Measurements from ENCODE around the gene RNMT.
A peak's percentile ranks its signal among the peaks of the same experiment; 100 is the strongest.
"Not testable (repeated sequence)": the region's sequence is repeated elsewhere in the genome, so short reads cannot be mapped to it uniquely, and the experiment has no call there.

Gene RNMT

DNA sequence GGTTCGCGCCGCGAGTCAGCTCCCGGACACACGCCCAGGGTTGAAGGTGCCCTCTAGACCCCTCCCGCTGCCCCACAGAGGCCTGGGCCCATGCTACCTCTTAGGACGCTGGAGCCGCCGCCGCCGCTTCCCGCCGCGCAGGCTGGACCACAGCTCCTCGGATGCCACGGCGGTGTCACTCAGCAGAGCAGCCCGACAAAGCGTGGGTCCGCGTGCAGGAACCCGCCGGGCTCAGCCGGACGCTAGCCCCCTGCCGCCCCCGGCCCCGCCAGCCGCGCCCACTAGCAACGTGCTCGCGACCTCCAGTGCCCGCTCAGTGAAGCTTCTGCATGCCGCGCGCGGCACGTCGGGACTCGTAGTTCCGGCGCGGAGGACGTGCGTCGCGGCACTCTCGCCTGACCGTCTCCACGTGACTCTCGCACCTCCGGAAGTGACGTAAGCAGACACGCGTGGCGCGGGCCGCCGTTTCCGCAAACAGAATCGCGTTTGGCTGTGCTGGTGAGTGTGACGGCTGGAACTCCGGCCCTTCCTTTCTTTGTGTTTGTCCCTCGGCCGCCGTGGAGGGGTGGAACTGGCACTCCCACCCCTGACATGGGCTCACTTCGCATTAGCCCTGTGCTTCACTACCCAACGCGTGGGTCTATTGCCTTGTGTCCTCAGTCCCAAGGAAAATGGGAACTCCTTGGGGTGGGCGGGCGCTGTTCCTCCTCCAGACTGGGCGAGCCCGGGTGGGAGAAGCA is at the start of gene RNMT, which contains the start of gene FAM210A:
TSS of gene RNMT (plus strand) at position 442 of the 740 bp plus-strand sequence. CDS start 4,845 bp downstream, outside the sequence.
TSS of gene FAM210A (minus strand) at position 327 of the 740 bp plus-strand sequence. CDS start 44,481 bp downstream, outside the sequence.
- DNase-seq: peak; percentile 61

DNA sequence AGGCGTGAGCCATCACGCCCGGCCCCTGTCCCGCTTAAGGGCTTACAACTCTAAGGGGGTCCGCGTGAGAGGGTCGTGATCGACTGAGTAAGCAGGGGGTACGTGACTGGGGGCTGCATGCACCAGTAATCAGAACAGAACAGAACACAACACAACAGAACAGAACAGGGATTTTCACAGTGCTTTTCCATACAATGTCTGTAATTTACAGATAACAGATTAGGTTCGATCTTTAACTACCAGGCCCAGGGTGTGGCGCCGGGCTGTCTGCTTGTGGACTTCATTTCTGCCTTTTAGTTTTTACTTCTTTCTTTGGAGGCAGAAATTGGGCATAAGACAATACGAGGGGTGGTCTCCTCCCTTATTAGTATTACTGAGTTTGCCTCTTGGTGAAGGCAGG is 49.1 kb upstream of the RNMT start:
- not testable (repeated sequence) for DNase-seq

DNA sequence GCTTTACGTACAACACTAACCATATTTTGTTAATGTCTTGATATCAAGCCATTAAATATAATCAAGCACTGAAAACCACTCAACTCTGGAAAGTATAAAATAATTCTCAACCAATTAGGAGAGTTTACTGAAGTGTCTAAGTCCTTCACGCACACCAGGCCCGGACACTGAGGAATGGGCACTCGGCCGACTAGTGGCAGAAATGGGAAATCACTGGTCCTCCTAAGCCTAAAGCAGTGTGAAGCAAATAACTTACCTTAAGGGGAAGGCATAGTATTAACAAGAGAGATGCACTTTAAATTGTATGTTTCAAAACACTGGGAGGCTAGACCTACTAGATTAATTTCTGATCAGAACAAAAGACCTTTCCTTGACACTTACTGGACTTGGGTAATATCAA is 45.9 kb upstream of the RNMT start:
- DNase-seq: no peak

DNA sequence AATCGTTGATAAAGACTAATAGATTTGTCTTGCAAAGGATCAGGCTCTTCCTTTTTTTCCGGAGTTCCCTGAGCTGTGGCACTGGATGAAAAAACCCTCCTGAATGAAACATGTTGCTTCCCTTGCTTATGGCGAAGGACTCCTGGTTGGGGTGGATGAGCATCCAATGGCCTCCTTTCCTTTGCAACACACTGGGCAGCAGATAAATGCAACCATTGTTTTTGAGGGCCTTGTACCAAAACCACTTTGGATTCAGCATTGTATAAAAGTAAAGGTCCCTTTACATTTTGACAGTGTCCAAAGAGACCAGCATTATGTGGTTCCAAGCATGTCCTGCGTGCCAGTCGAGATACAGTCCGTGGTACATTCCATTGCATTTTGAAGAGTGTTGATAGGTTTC is 44.8 kb upstream of the RNMT start:
- no peak for DNase-seq

DNA sequence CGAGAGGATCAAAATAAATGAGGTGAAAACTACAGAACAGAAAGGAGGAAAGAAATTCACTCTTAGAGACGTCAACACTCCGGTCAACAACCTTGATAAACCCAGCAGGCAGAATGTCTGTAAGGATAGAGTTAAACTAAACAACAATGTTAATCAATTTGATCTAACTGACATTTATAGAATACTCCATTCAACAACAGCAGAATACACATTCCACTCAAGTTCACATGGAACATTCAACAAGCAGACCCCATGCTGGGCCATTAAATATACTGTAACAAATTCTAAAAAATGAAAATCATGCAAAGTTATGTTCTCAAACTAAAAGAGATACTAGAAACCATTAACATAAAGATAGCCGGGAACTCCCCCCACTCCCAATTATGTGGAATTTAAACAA is 41.9 kb upstream of the RNMT start:
- no peak for DNase-seq

DNA sequence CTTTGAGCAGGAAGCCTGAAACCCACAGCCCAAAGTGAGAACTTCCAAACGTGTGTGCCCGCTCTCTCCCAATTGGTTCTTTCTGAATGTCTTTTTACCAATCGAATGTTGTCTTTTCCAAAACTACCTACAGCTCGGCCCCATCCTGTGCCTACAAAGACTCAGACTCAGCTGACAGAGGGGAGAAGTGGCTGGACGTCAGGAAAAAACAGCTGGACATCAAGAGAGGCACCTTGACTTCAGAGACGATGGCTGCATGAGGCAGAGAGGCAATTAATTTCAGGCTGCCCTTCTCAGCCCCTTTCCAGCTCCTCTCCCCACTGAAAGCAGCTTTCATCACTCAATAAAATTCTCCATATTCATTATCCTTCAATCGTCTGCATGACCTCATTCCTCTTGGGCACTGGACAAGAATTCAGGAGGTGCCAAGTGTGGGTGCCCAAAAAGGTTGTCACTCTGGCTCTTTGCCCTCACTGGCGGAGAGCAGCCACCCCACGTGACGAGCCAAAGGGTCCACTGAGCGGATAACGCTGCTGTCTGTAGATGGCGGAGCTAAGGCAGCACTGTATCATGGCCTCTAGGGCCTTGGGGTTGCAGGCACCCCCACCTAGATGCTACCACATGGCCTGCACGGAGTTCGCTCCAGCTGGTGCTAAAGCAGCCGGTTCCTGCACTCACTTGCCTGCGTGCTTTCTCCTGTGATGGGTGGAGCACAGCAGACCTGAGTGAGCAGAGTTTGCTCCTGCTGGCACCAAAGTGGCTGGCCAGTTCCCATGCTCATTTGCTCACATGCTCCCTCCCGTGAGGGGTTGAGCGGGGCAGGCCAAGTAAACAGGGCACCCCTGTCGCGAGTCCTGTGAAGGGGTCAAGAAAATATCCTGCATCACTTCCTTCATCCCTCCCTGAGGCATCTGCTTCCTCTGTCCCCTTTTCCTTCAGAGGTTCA is 38.0 kb upstream of the RNMT start:
- no peak for DNase-seq

DNA sequence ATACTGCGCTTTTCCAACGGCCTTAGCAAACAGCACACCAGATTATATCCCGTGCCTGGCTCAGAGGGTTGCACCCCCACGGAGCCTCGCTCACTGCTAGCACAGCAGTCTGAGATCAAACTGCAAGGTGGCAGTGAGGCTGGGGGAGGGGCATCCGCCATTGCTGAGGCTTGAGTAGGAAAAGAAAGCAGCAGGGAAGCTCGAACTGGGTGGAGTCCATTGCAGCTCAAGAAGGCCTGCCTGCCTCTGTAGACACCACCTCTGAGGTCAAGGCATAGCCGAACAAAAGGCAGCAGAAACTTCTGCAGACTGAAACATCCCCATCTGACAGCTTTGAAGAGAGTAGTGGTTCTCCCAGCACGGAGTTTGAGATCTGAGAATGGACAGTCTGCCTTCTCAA is 36.4 kb upstream of the RNMT start:
- not testable (repeated sequence) for DNase-seq

DNA sequence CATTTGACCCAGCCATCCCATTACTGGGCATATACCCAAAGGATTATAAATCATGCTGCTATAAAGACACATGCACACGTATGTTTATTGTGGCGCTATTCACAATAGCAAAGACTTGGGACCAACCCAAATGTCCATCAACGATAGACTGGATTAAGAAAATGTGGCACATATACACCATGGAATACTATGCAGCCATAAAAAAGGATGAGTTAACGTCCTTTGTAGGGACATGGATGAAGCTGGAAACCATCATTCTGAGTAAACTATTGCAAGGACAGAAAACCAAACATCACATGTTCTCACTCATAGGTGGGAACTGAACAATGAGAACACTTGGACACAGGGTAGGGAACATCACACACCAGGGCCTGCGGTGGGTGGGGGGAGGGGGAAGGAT is 31.1 kb upstream of the RNMT start:
- DNase-seq: not testable (repeated sequence)

DNA sequence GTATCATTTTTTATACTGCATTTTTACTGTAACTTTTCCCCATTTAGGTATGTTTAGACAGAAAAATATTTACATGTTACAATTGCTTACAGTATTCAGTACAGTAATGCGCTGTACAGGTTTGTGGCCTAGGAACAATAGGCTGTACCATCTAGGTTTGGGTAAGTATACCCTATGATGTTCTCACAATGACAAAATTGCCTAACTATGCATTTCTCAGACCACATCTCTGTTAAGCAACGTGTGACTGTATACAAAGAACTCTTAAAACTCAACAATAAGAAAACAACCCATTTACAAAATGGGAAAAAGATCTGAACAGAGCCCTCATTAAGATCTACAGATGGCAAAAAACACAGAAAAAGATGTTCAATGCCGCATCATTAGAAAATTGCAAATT is 29.5 kb upstream of the RNMT start:
- no peak for DNase-seq

DNA sequence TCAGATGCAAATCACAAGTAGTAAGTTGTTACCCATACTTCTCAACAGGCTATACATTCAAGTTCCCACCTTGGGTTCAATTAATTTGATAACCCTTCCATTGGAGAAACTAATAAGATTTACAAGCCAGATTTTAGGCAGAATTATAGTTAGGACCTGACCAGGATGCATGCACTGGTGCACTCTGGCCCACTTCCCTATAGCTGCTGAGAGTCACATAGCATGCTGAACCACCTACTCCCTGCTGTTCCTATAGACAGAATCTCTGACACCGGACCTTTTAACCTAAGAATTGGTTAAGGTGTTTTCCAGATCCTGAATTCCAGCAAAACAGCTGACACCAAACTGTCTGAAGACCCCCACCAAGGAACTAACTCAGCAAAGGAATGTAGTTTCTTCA is 26.3 kb upstream of the RNMT start:
- no peak for DNase-seq

DNA sequence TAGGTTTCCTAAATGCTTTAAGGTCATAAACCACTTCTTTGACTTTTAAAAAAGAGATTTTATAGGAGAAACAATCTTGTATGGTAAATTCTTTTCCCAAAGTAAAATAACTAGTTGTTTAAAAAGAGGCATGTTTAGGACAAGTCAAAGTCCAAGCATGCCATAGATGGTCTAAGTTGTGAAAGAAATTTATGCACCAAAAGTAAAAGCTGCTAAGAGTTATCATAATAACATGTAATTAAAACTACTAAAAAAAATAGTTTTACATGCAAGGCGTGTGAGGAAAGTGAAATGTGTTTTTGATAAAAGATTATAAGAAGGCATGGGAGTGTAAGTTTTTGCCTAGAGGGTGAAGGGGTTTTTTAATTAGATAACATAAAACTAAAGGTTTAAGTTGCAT is 22.6 kb upstream of the RNMT start:
- DNase-seq: no peak

DNA sequence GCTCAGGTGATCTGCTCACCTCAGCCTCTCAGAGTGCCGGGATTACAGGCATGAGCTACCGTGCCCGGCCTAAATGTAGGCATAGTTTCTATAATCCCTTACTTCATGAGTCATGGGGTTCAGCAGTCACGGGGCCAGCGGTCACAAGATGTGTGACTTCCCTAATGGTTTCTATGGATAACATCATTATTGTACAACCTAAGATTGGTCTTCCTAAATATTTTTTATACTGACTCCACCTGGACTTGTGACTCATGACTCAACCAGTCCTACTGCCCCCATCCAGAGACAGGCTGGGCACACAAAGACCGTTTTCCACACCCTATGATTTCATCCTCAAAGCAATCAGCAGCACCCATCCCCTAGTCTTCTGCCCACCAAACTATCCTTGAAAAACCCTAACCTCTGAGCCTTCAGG is 16.1 kb upstream of the RNMT start:
- no peak for DNase-seq

DNA sequence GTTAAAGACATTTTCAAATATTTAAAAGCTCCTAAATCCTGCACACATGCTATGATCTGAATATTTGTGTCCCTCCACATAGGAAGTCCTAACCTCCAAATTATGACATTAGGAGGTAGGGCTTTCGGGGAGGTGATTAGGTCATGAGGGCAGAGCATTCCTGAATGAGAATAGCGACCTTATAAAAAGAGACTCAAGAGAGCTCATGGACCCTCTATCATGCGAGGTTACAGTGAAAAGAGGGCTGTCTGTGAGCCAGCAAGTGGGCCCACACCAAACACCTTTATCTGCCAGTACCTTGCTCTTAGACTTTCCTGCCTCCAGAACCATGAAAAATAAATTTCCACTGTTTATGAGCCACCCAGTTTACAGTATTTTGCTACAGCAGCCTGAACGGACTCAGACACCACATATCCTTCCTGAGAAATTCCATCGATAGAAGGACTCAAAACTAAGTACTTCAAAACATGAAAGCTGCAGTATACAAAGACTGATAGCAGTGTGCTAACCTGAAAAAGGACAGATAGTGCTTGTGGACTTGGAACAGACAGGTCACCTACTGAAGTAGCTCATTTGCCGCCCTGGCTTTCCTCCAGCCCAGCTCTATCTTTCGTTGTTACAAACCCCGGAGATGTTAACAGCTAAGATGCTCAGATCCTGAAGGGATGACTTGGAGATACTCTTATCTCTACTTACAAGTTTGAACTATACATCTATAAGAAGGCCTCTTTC is 13.9 kb upstream of the RNMT start:
- DNase-seq: no peak

DNA sequence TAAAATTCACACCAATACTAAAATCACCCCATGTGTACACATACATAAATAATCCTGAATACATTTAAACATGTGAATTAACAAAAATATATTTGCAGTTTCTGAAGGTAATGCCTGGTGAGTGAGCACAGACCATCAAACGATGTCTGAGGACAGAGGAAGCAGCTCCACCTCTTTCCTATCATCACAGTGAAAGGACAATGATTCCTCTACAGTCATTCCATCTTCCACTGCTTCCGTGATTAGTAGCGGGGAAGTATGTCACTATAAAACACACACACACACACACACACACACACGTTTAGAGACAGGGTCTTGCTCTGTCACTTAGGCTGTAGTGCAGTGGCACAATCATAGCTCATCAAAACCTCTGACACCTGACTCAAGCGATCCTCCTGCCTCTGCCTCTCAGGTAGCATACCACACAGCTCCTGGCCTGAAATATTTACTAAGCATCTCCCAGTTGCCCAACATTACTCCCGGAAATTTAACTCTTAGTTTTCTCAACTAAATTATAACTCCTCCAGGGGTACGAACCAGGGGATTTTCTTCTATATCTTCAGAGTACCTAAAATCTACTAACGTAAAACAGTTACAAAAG is 12.9 kb upstream of the RNMT start:
- no peak for DNase-seq

DNA sequence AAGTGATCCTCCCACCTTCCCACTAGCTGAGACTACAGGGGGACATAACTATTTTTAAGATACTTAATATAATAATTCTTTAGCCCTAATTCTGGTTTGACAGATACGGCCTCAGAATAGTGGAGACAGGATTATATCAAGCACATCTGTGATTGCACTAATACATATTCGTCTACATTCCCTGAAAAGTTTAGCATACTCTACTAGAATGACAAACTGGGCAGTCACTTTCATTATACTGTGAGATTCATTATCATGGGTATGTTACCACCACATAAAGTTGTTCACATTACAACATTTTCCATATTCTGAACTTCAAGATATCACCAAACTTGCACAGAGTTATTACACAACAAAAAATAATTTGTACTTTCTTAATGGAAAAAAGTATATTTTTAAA is 11.1 kb upstream of the RNMT start:
- DNase-seq: no peak

DNA sequence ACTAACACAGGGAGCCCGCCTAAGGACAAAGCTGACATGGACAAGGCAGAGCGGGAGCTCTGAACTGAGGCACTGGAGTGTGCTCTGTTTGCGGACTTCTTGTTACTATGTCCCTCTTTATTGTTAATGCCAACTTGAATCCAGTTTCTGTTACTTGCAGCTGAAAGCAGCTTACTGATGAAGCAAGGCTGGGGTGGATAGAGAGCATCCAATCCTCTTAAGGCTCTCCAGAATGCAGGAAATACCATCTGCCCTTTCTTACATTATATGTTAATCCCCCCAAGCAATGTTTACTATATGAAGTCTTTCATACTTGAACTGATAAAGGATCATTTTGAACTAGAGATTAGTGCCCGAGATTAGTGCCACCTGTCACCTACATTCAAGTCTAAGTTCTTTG is 9.6 kb upstream of the RNMT start:
- DNase-seq: no peak

DNA sequence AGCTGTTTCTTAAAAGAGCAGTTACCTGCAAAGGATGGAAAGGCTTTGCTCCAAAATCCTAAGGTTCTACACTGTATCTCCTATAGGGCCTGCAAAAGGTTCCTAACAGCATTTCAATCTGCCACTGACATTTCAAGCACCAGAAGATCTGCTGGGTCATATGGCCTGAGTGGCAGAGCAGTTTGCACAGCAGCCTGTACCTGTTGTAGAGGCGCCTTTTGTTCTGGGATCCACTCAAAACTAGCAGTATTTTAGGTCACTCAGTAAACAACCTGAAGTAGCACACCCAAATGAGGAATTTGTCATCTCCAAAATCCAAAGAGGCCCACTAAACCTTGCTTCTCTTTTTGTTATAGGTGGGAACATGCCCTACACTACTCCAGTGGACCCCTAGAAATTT is 6.3 kb upstream of the RNMT start:
- DNase-seq: no peak

DNA sequence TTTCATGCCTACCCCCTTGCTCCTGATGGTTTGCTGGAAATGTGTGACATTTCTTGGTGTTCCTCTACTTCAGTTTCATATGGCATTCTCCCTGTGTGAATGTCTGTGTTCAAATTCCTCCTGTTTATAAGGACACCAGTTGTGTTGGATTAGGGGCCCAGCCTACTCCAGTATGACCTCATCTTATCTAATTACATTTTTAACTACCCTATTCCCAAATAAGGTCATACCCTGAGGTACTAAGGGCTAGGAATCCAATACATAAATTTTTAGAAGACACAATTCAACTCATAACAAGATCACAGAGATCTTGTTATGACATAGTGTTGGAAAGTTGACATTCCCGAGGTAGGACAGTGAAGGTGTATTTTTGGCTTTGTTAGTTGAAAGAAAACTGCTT is 5.6 kb upstream of the RNMT start:
- DNase-seq: no peak

DNA sequence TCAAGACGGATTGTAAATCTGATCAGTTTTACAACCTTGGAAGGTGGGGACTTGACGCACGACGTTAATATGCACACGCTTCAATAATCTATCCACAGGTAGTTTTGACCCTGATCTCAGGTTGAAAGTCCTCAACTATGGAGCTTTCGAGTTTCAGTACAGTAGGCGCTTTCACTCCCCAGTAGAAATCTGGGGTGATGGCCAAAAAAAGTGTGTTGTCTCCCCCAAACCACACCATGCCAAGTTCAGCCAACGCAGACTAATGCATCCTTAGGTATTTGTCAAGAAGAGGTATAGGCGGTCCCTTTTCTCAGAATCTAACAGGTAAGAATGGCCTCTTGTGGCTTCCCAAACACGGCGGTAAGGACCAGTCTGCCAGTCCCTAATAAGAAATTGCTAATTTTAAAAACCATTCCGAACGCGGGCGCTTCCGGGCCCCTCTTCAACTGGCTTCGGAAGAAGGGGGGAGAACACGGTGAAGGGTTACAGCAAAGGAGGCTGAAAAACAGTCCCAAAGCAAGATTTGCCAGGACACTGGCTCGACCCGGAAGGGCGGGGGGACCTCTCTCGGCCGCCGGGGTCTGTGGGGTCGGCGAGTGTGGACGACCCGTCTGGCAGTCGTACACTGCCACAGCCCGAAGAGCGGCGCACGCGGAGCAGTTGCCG is 774 bp upstream of the RNMT start:
- no peak for DNase-seq

DNA sequence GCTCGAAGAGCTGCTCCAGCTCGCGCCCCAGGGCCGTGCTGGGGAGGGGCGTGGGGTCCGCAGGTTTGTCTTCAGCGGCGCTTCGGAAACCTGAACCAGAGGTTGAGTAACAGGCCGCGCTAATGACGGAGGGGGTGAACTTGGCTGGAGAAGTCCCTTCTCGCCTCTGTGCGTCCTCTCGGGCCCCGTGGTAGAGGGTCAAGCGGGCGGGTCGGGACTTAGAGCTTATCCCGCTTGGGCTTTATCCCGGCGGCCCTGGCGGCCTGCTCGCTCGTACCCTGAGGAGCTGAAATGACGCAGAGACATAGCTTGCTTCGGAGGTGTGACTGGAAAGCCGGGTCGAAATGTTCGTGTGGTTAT is 479 bp downstream of the RNMT start:
- no peak for DNase-seq

DNA sequence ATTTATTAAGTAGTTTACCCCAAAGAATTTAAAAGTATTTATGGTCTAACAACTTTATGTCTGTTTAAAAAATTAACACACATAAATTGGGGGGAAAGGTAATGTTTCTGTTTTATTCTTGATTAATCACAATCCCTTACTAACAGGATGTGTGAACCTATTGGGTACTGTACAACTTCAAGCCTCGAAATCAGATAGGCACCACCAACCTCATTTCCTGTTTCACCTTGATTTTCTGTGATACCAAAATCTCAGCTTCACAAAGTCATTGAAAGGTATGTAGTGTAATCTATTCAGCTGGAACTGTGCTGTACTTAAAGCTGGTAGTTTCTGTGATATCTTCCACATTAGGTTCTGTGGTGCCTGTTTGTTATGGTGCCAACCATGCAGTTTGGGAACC is 4.0 kb downstream of the RNMT start:
- no peak for DNase-seq

DNA sequence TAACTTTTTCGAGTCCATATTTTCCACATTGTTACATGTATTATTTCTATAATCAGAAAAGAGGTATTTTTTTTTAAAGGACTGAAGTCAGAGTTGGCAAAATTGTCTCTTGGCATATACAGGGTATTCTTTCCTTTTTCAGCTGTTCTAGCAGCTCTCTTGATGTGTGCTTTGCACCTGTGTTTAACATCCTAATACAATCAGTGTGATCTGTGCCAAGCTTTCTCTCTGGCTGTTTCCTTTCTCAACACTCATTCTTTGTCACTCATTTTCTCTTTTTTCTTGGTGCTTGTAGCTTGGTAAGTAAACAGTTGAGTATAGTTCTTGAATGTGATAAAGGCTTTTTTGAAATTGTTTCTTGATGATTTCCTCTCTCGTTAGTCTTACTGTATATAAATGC is 9.2 kb downstream of the RNMT start:
- no peak for DNase-seq
